Neural cell (in vitro differentiated cells): ENCODE results near the gene ZBTB2.

ENCODE experiments used
- CTCF ChIP-seq: fragments of 450-650 bp; IDR thresholded peaks from 2 replicates; pipeline ENCODE4 v1.5.1; 2014; ENCODE audit warnings: antibody characterized with exemption, mild to moderate bottlenecking, moderate library complexity; ENCODE audit not compliant: poor library complexity, severe bottlenecking
- EZH2 ChIP-seq: fragments of 200-600, 300-800 bp; shearing (Covaris generic), sonication (generic); IDR thresholded peaks from 2 replicates; pipeline ENCODE4 v1.6.1; 2014; ENCODE audit warnings: antibody characterized with exemption, low read length, borderline replicate concordance, mild to moderate bottlenecking; ENCODE audit not compliant: insufficient read depth, poor library complexity, severe bottlenecking
- POLR2AphosphoS5 ChIP-seq: IDR thresholded peaks from 2 replicates; pipeline ENCODE4 v1.6.1; 2012
- REST ChIP-seq: IDR thresholded peaks from 2 replicates; pipeline ENCODE4 v1.6.1; 2012; ENCODE audit warnings: borderline replicate concordance
- SMC3 ChIP-seq: fragments of 450-650 bp; conservative IDR thresholded peaks from 2 replicates; pipeline ENCODE4 v1.6.1; 2014; ENCODE audit warnings: antibody characterized with exemption, mild to moderate bottlenecking, moderate library complexity; ENCODE audit not compliant: poor library complexity

- TF ChIP-seq EZH2: no peak
- no peak for TF ChIP-seq SMC3
- no peak for TF ChIP-seq CTCF
- no peak for TF ChIP-seq REST
- TF ChIP-seq POLR2AphosphoS5: no peak
These were observed 31.6 kb upstream of the ZBTB2 start for GRCh38 chr6:151422981-151423380.
